Choroid plexus epithelial cell (primary cell): ENCODE measurements around the gene ALK.
A peak's percentile ranks its signal among the peaks of the same experiment; 100 is the strongest.

Source experiments
- DNase-seq: peaks from one replicate; pipeline ENCODE4 v3.0.0-alpha.2; 2010; ENCODE audit warnings: low read depth
- H3K4me3 ChIP-seq: 2 replicates; pipeline ENCODE4 v1.5.1; 2011; ENCODE audit warnings: low read depth, mild to moderate bottlenecking, control low read depth, low read length, moderate library complexity
- CTCF ChIP-seq: conservative IDR thresholded peaks from 2 replicates; pipeline ENCODE4 v1.5.1; 2011; ENCODE audit warnings: low read depth, mild to moderate bottlenecking, control low read depth, inconsistent platforms, low read length, moderate library complexity

ALK gene

GRCh38 chr2:29281086-29281915 is 640.1 kb downstream of the ALK start:
- no peak for TF ChIP-seq CTCF
- no peak overlapping the region for H3K4me3 ChIP-seq
- DNase-seq, result peak; percentile 91

GRCh38 chr2:29278966-29279365 is 642.4 kb downstream of the ALK start:
- TF ChIP-seq CTCF, result no peak
- no peak overlapping the region for H3K4me3 ChIP-seq
- no peak for DNase-seq

- no peak for TF ChIP-seq CTCF
- no peak overlapping the region for H3K4me3 ChIP-seq
- no peak for DNase-seq
Observed at GRCh38 chr2:29276151-29276550, 645.2 kb downstream of the ALK start.

GRCh38 chr2:29275186-29275585 is 646.2 kb downstream of the ALK start:
- no peak for DNase-seq
- no peak overlapping the region for H3K4me3 ChIP-seq
- no peak for TF ChIP-seq CTCF

GRCh38 chr2:29273685-29274611 is 647.4 kb downstream of the ALK start:
- DNase-seq, result no peak
- H3K4me3 ChIP-seq, result no peak overlapping the region
- no peak for TF ChIP-seq CTCF

- no peak for DNase-seq
- no peak for TF ChIP-seq CTCF
- no peak overlapping the region for H3K4me3 ChIP-seq
Observed at GRCh38 chr2:29273004-29273684, 648.2 kb downstream of the ALK start.
